Measurements from ENCODE around the gene ANKH. TPM values are rescaled to one million over a fixed set of nuclear protein-coding genes. Genes with fewer than 3 reads are reported as not detected.

ANKH gene
- total RNA-seq, 1 donor from 2014 or later, result 35.8 TPM

- DNase-seq, result no peak
Observed at GRCh38 chr5:14681236-14681752, 190.3 kb downstream of the ANKH start.

GRCh38 chr5:14679595-14679994, 192.0 kb downstream of the ANKH start:
- DNase-seq, result no peak

- DNase-seq, result no peak
Observed at GRCh38 chr5:14678773-14679334, 192.7 kb downstream of the ANKH start.

- DNase-seq, result no peak
Observed at GRCh38 chr5:14676320-14676719, 195.3 kb downstream of the ANKH start.

GRCh38 chr5:14675865-14676300, 195.7 kb downstream of the ANKH start:
- DNase-seq, result no peak

- DNase-seq, result no peak
Observed at GRCh38 chr5:14674983-14675854, 196.4 kb downstream of the ANKH start.

GRCh38 chr5:14673443-14673842, 198.1 kb downstream of the ANKH start:
- DNase-seq, result no peak

GRCh38 chr5:14672484-14673394, 198.8 kb downstream of the ANKH start:
- no peak for DNase-seq

GRCh38 chr5:14672082-14672481, 199.5 kb downstream of the ANKH start:
- DNase-seq, result no peak

- DNase-seq, result no peak
Observed at GRCh38 chr5:14671414-14671813, 200.2 kb downstream of the ANKH start.

- no peak for DNase-seq
Observed at GRCh38 chr5:14669975-14670374, 201.6 kb downstream of the ANKH start.

GRCh38 chr5:14669415-14669814, 202.2 kb downstream of the ANKH start:
- DNase-seq, result no peak

- DNase-seq, result no peak
Observed at GRCh38 chr5:14668181-14668591, 203.4 kb downstream of the ANKH start.

- DNase-seq, result no peak
Observed at GRCh38 chr5:14667770-14668169, 203.8 kb downstream of the ANKH start.

- no peak for DNase-seq
Observed at GRCh38 chr5:14667290-14667689, 204.3 kb downstream of the ANKH start.

GRCh38 chr5:14666357-14666756, 205.2 kb downstream of the ANKH start:
- DNase-seq, result no peak

- DNase-seq, result no peak
Observed at GRCh38 chr5:14665949-14666348, 205.6 kb downstream of the ANKH start.

GRCh38 chr5:14665101-14665822, 206.3 kb downstream of the ANKH start:
- peak; percentile 48 for DNase-seq

GRCh38 chr5:14664270-14665100, 207.1 kb downstream of the ANKH start, which contains the start of gene OTULIN:
Gene OTULIN (plus strand): TSS chr5:14664718. CDS start chr5:14664826, 108 bp downstream.
- peak; percentile 97 for DNase-seq

GRCh38 chr5:14663734-14664269, 207.8 kb downstream of the ANKH start:
- no peak for DNase-seq
